K562 (cell line): Measurements from ENCODE around the gene SSBP2.

ENCODE experiments used
- CTCF ChIP-seq, 3 experiments: IDR thresholded peaks in 2 of 3; conservative IDR thresholded peaks in 1 of 3; 2 replicates each; pipeline ENCODE4 v1.5.1; 2011 to 2012; ENCODE audit warnings: low read length in 3 of 3, mild to moderate bottlenecking in 3 of 3, control low read depth in 2 of 3, improper control_type of control experiment in 1 of 3, inconsistent platforms in 1 of 3, low read depth in 1 of 3, mixed read lengths in 1 of 3, moderate library complexity in 1 of 3; ENCODE audit not compliant: insufficient read depth in 2 of 3
- FIP1L1 ChIP-seq: fragments of 200-400 bp; formaldehyde crosslinking; IDR thresholded peaks from 2 replicates; pipeline ENCODE4 v1.6.1; 2018; ENCODE audit warnings: mild to moderate bottlenecking, low read depth, low read length; ENCODE audit not compliant: poor library complexity, severe bottlenecking
- FOXJ3 ChIP-seq: sonication (generic); formaldehyde crosslinking; IDR thresholded peaks from 2 replicates; pipeline ENCODE4 v1.4.0; 2020; ENCODE audit warnings: mild to moderate bottlenecking, missing genetic modification reagents
- FOXK1 ChIP-seq: sonication (generic); formaldehyde crosslinking; IDR thresholded peaks from 2 replicates; pipeline ENCODE4 v1.8.0; 2022; ENCODE audit warnings: missing genetic modification reagents, mild to moderate bottlenecking, borderline replicate concordance
- JUNB ChIP-seq: fragments of 450-650 bp; formaldehyde crosslinking; conservative IDR thresholded peaks from 2 replicates; pipeline ENCODE4 v1.4.0; 2020; ENCODE audit warnings: mild to moderate bottlenecking
- MAFK ChIP-seq: IDR thresholded peaks from 2 replicates; pipeline ENCODE4 v1.6.1; 2011; ENCODE audit warnings: low read length, improper control_type of control experiment
- SP1 ChIP-seq: sonication (generic); formaldehyde crosslinking; IDR thresholded peaks from 2 replicates; pipeline ENCODE4 v1.8.1; 2022; ENCODE audit warnings: mild to moderate bottlenecking, missing genetic modification reagents
- ZBTB7A ChIP-seq: IDR thresholded peaks from 2 replicates; pipeline ENCODE4 v1.6.1; 2011; ENCODE audit warnings: low read depth, mild to moderate bottlenecking, low read length, moderate library complexity, borderline replicate concordance; ENCODE audit not compliant: control insufficient read depth

GRCh38 chr5:81761970-81762369 lies 11.1 kb upstream of the SSBP2 start:
- TF ChIP-seq CTCF (IDR thresholded peaks at IDR 0.05 in 2 of 3, conservative IDR thresholded peaks at IDR 0.05 in 1 of 3; ENCODE audit: insufficient read depth in 2 of 3, low read depth in 1 of 3, low read length in 3 of 3) (no peak), FOXK1 (no peak), ZBTB7A (no peak), JUNB (CRISPR knock-in tag) (no peak), SP1 (CRISPR knock-in tag) (no peak), FOXJ3 (no peak), MAFK (no peak), FIP1L1 (no peak)
